Mesendoderm (in vitro differentiated cells): ENCODE data around the gene QPCTL.
"Not testable (repeated sequence)": the region's sequence is repeated elsewhere in the genome, so short reads cannot be mapped to it uniquely, and the experiment has no call there.

Experiments used
- DNase-seq: peaks from one replicate; pipeline ENCODE4 v3.0.0; 2013
- H2AK5ac ChIP-seq: 2 replicates; pipeline ENCODE4 v1.6.1; 2013; ENCODE audit warnings: low read length, inconsistent platforms
- H2BK120ac ChIP-seq: 2 replicates; pipeline ENCODE4 v1.6.1; 2013; ENCODE audit warnings: low read depth, mild to moderate bottlenecking, low read length, moderate library complexity, mixed read lengths
- H2BK15ac ChIP-seq: replicated peaks from 2 replicates; pipeline ENCODE4 v1.6.1; 2013; ENCODE audit warnings: low read depth, mild to moderate bottlenecking, moderate library complexity
- H2BK5ac ChIP-seq: 2 replicates; pipeline ENCODE4 v1.6.1; 2013; ENCODE audit warnings: low read length, inconsistent platforms
- H3K18ac ChIP-seq: 2 replicates; pipeline ENCODE4 v1.6.1; 2013; ENCODE audit warnings: mild to moderate bottlenecking, low read length, mixed read lengths
- H3K23ac ChIP-seq: one replicate; pipeline ENCODE4 v1.6.1; 2013; ENCODE audit warnings: low read length
- H3K27ac ChIP-seq: 2 replicates; pipeline ENCODE4 v1.5.1; 2013; ENCODE audit warnings: low read depth, mild to moderate bottlenecking, inconsistent platforms, low read length, moderate library complexity
- H3K27me3 ChIP-seq: 2 replicates; pipeline ENCODE4 v1.6.1; 2013; ENCODE audit warnings: low read length, control low read depth, mild to moderate bottlenecking, inconsistent platforms; ENCODE audit not compliant: insufficient read depth, poor library complexity
- H3K36me3 ChIP-seq: 2 replicates; pipeline ENCODE4 v1.6.1; 2013; ENCODE audit warnings: low read length, inconsistent platforms; ENCODE audit not compliant: control insufficient read depth, insufficient read depth
- H3K4ac ChIP-seq: one replicate; pipeline ENCODE4 v1.6.1; 2013; ENCODE audit warnings: low read depth, mild to moderate bottlenecking, low read length, moderate library complexity
- H3K4me1 ChIP-seq: 2 replicates; pipeline ENCODE4 v1.6.1; 2013; ENCODE audit warnings: low read depth, low read length, inconsistent platforms; ENCODE audit not compliant: control insufficient read depth
- H3K4me2 ChIP-seq: 2 replicates; pipeline ENCODE4 v1.6.1; 2013; ENCODE audit warnings: low read length
- H3K4me3 ChIP-seq: 2 replicates; pipeline ENCODE4 v1.5.1; 2013; ENCODE audit warnings: mild to moderate bottlenecking, low read length
- H3K56ac ChIP-seq: one replicate; pipeline ENCODE4 v1.6.1; 2013; ENCODE audit warnings: low read length
- H3K79me1 ChIP-seq: 2 replicates; pipeline ENCODE4 v1.6.1; 2013; ENCODE audit warnings: low read length, inconsistent platforms
- H3K79me2 ChIP-seq: 2 replicates; pipeline ENCODE4 v1.6.1; 2013; ENCODE audit warnings: mild to moderate bottlenecking, low read length; ENCODE audit not compliant: control insufficient read depth, insufficient read depth
- H3K9ac ChIP-seq: 2 replicates; pipeline ENCODE4 v1.6.1; 2013; ENCODE audit warnings: low read length, inconsistent platforms
- H4K5ac ChIP-seq: one replicate; pipeline ENCODE4 v1.6.1; 2013; ENCODE audit warnings: low read length
- H4K8ac ChIP-seq: one replicate; pipeline ENCODE4 v1.6.1; 2013; ENCODE audit warnings: low read depth, mild to moderate bottlenecking, control low read depth, low read length, moderate library complexity
- WGBS: extraction: QIAGEN DNeasy Blood & Tissue Kit; methylation state at CpG from one replicate; pipeline ENCODE4 v1.1.7; 2013; ENCODE audit warnings: low lambda C conversion rate, missing lambda C conversion rate; ENCODE audit not compliant: insufficient coverage; ENCODE audit errors: extremely low coverage; 5-methylcytosine and 5-hydroxymethylcytosine counted together

The QPCTL gene

DNA sequence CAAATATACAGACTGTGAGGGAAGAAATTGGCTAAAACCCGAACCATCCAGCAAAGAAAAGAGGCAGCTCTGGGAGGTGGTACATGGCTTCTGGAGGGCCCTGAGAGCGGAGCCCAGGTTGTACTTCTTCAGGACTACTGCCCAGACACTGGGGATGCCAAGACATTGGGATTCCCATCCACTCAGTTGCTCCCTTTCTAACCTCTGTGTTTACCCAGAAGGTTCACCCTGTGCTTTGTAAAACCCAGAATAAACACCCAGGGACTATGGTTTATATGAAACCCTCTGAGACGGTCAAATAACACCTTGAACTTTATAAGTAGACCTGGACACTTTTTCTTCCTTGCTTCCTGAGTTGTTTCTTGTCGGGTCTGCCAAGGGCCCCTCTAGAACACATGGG lies 50.5 kb downstream of the QPCTL start:
- Histone ChIP-seq H3K36me3 (no peaks in the 10 kb centered on the region), H2BK15ac (no peak overlapping the region), H3K27me3 (no peaks in the 10 kb centered on the region), H3K18ac (no peak overlapping the region), H3K9ac (no peak overlapping the region), H3K56ac (no peak overlapping the region), H3K23ac (no peak overlapping the region), H4K5ac (no peak overlapping the region), H2BK120ac (no peak overlapping the region), H2BK5ac (no peak overlapping the region), H3K27ac (no peak overlapping the region), H3K79me2 (no peaks in the 10 kb centered on the region), H3K4me3 (no peak overlapping the region), H2AK5ac (no peak overlapping the region), H3K4ac (no peak overlapping the region), H3K4me1 (no peaks in the 10 kb centered on the region), H4K8ac (no peak overlapping the region), H3K79me1 (no peaks in the 10 kb centered on the region), H3K4me2 (no peak overlapping the region)
- DNase-seq, result no peak
- no CpG with 5 or more reads among the region's 4 CpGs for WGBS

DNA sequence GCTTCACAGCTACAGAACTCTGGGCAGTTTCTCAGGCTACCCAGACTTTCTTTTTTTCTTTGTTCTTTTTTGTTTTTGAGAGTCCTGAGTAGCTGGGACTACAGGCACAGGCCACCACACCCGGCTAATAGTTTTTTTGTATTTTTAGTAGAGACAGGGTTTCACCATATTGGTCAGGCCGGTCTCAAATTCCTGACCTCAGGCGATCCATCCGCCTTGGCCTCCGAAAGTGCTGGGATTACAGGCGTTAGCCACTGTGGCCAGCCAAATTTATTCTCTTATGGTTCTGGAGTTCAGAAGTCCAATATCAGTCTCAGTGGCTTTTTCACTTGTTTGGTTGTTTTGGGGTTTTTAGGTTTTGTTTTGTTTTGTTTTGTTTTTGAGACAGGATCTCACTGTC lies 53.1 kb downstream of the QPCTL start:
- Histone ChIP-seq H3K27me3 (no peaks in the 10 kb centered on the region), H3K36me3 (no peaks in the 10 kb centered on the region), H2AK5ac (no peak overlapping the region), H3K18ac (no peak overlapping the region), H3K79me2 (no peaks in the 10 kb centered on the region), H2BK5ac (no peak overlapping the region), H2BK120ac (no peak overlapping the region), H3K56ac (no peak overlapping the region), H3K4ac (no peak overlapping the region), H3K79me1 (no peaks in the 10 kb centered on the region), H3K4me3 (no peak overlapping the region), H3K27ac (no peak overlapping the region), H2BK15ac (no peak overlapping the region), H3K23ac (no peak overlapping the region), H3K4me2 (no peak overlapping the region), H4K8ac (no peak overlapping the region), H3K9ac (no peak overlapping the region), H3K4me1 (no peaks in the 10 kb centered on the region), H4K5ac (no peak overlapping the region)
- WGBS, result no CpG with 5 or more reads among the region's 6 CpGs
- no peak for DNase-seq

DNA sequence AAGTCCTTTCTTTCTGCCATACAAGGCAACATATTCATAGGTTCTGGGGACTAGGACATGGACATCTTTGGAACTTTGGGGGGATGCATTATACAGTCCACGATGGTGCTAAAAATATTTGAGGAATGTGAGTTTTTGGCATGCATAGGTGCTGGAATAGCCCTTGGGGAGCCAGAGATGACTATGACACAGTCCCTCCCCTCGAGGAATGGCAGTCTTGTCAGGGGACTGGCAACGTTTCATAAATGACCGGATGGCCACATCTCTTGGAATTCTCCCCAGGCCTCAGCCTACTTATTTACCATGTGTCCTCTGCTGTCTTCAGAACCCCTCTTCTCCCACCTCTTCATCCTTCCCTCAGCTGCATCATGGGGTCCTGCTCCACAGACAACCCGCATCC lies 54.4 kb downstream of the QPCTL start:
- DNase-seq, result no peak
- Histone ChIP-seq H3K4me1 (no peaks in the 10 kb centered on the region), H2BK5ac (no peak overlapping the region), H3K79me2 (no peaks in the 10 kb centered on the region), H4K8ac (no peak overlapping the region), H2AK5ac (no peak overlapping the region), H3K4ac (no peak overlapping the region), H3K4me3 (no peak overlapping the region), H3K79me1 (no peaks in the 10 kb centered on the region), H3K4me2 (no peak overlapping the region), H2BK15ac (no peak overlapping the region), H3K27me3 (no peaks in the 10 kb centered on the region), H3K18ac (no peak overlapping the region), H3K23ac (no peak overlapping the region), H3K9ac (no peak overlapping the region), H3K36me3 (no peaks in the 10 kb centered on the region), H2BK120ac (no peak overlapping the region), H3K27ac (no peak overlapping the region), H3K56ac (no peak overlapping the region), H4K5ac (no peak overlapping the region)
- no CpG with 5 or more reads among the region's 5 CpGs for WGBS

- H4K8ac ChIP-seq, result no peak overlapping the region
- no peak overlapping the region for H3K27ac ChIP-seq
- H3K4ac ChIP-seq, result no peak overlapping the region
- no peak overlapping the region for H2BK15ac ChIP-seq
- H2BK120ac ChIP-seq, result no peak overlapping the region
- H4K5ac ChIP-seq, result no peak overlapping the region
- no peaks in the 10 kb centered on the region for H3K36me3 ChIP-seq
- no peak overlapping the region for H3K23ac ChIP-seq
- H2AK5ac ChIP-seq, result no peak overlapping the region
- no peak overlapping the region for H3K4me3 ChIP-seq
- no peaks in the 10 kb centered on the region for H3K4me1 ChIP-seq
- WGBS, result no CpG with 5 or more reads among the region's 5 CpGs
- no peak overlapping the region for H3K9ac ChIP-seq
- H2BK5ac ChIP-seq, result no peak overlapping the region
- H3K4me2 ChIP-seq, result no peak overlapping the region
- H3K27me3 ChIP-seq, result no peaks in the 10 kb centered on the region
- H3K18ac ChIP-seq, result no peak overlapping the region
- H3K79me1 ChIP-seq, result no peaks in the 10 kb centered on the region
- no peak overlapping the region for H3K56ac ChIP-seq
- H3K79me2 ChIP-seq, result no peaks in the 10 kb centered on the region
- no peak for DNase-seq
These were observed 55.0 kb downstream of the QPCTL start for GRCh38 chr19:45747513-45747912.

DNA sequence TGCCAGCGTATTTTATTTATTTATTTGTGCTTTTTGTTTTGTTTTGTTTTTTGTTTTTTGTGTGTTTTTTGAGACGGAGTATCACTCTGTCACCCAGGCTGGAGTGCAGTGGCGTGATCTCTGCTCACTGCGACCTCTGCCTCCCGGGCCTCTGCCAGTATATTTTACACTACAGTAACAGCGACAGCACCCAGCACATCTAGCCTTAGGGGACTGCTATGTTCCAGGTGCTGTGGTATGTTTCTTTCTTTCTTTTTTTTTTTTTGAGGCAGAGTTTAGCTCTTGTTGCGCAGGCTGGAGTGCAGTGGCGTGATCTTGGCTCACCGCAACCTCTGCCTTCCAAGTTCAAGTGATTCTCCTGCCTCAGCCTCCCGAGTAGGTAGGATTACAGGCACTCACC lies 59.0 kb downstream of the QPCTL start:
- not testable (repeated sequence) for H3K4me3 ChIP-seq, H3K79me1 ChIP-seq, H3K9ac ChIP-seq, DNase-seq, H3K27ac ChIP-seq, H2BK15ac ChIP-seq, H2AK5ac ChIP-seq, H3K56ac ChIP-seq, H3K27me3 ChIP-seq, H4K8ac ChIP-seq, H3K18ac ChIP-seq, H4K5ac ChIP-seq, H3K4ac ChIP-seq, H3K23ac ChIP-seq, H2BK5ac ChIP-seq, H3K36me3 ChIP-seq, H3K79me2 ChIP-seq, H3K4me2 ChIP-seq, H2BK120ac ChIP-seq, H3K4me1 ChIP-seq
- no CpG with 5 or more reads among the region's 10 CpGs for WGBS

- Histone ChIP-seq H3K36me3 (no peaks in the 10 kb centered on the region), H3K4me2 (no peak overlapping the region), H2BK5ac (no peak overlapping the region), H3K27ac (no peak overlapping the region), H3K79me2 (no peaks in the 10 kb centered on the region), H3K18ac (no peak overlapping the region), H2BK120ac (no peak overlapping the region), H2AK5ac (no peak overlapping the region), H3K4me3 (no peak overlapping the region), H4K8ac (no peak overlapping the region), H3K56ac (no peak overlapping the region), H3K4ac (no peak overlapping the region), H2BK15ac (no peak overlapping the region), H3K4me1 (no peaks in the 10 kb centered on the region), H3K9ac (no peak overlapping the region), H3K27me3 (no peaks in the 10 kb centered on the region), H3K79me1 (no peaks in the 10 kb centered on the region), H3K23ac (no peak overlapping the region), H4K5ac (no peak overlapping the region)
- WGBS, result no CpG with 5 or more reads among the region's 12 CpGs
- no peak for DNase-seq
These were observed 60.2 kb downstream of the QPCTL start for GRCh38 chr19:45752639-45753038.
